K562 (cell line): ENCODE measurements around the gene FXYD4. TPM values are rescaled to one million over a fixed set of nuclear protein-coding genes. Genes with fewer than 3 reads are reported as not detected.

Experiments
- ATAC-seq: fragments of 200-7000 bp; cut with Tn5 transposase; 3 replicates; pipeline ENCODE4 v1.9.1; 2020; ENCODE audit warnings: moderate library complexity
- BruUV-seq: library from RNA; stranded (reverse); fragments of 400-500 nt; replicated peaks from 2 replicates; lab custom pipeline; 2021; lab: Mats Ljungman, UMichigan
- CTCF ChIA-PET: fragments of 300-600 bp; formaldehyde crosslinking; extraction: SDS; loops from one replicate; lab custom pipeline; 2021; ENCODE audit warnings: low intra/inter-chr PET ratio; lab: Yijun Ruan, JAX
- POLR2A ChIA-PET: fragments of 300-600, 350-650 bp; sonication (Branson Sonifier 250); formaldehyde crosslinking; extraction: SDS; loops from one replicate; lab custom pipeline; 2021; ENCODE audit warnings: antibody characterized with exemption, inconsistent platforms; lab: Yijun Ruan, JAX
- DNase-seq, 4 experiments: peaks; one replicate each; pipeline versions ENCODE4 v3.0.0 to v3.0.0-alpha.2; 2011 to 2018; ENCODE audit warnings: low spot score in 3 of 4, mixed read lengths in 3 of 4; ENCODE audit errors: extremely low read depth in 1 of 4
- FAIRE-seq: peaks from 2 replicates; lab custom pipeline; 2011; peaks lifted over from hg19 to GRCh38; lab: Jason Lieb, UNC
- H2AFZ ChIP-seq: 2 replicates; pipeline ENCODE4 v1.6.0; 2011; ENCODE audit warnings: low read depth, low read length, control low read depth, inconsistent platforms
- H3K27ac ChIP-seq: fragments of 200-600 bp; 3 replicates; pipeline ENCODE4 v1.8.0; 2011; ENCODE audit warnings: low read depth, mild to moderate bottlenecking, control low read depth, inconsistent platforms, low read length, moderate library complexity, mixed read lengths; ENCODE audit errors: extremely low read depth
- H3K27me3 ChIP-seq, 2 experiments: fragments of 300-600 bp in 1 of 2; 2 replicates in 1 of 2; 3 replicates in 1 of 2; pipeline versions ENCODE4 v1.6.0 to v1.8.0; 2011; ENCODE audit warnings: inconsistent platforms in 2 of 2, low read length in 2 of 2, mild to moderate bottlenecking in 1 of 2, mixed read lengths in 1 of 2, moderate library complexity in 1 of 2; ENCODE audit not compliant: control insufficient read depth in 2 of 2, insufficient read depth in 2 of 2
- H3K36me3 ChIP-seq: fragments of 300-600 bp; 3 replicates; pipeline ENCODE4 v1.8.0; 2011; ENCODE audit warnings: mild to moderate bottlenecking, low read length, inconsistent platforms; ENCODE audit not compliant: control insufficient read depth, insufficient read depth
- H3K4me1 ChIP-seq, 2 experiments: fragments of 200-600 bp in 1 of 2; replicated peaks in 1 of 2; 2 replicates in 1 of 2; 3 replicates in 1 of 2; pipeline versions ENCODE4 v1.5.1 to v1.8.0; 2011; ENCODE audit warnings: inconsistent platforms in 2 of 2, low read length in 2 of 2, mild to moderate bottlenecking in 1 of 2, mixed read lengths in 1 of 2, moderate library complexity in 1 of 2; ENCODE audit not compliant: control insufficient read depth in 2 of 2, insufficient read depth in 2 of 2
- H3K4me2 ChIP-seq: 2 replicates; pipeline ENCODE4 v1.6.1; 2011; ENCODE audit warnings: low read length, control low read depth, inconsistent platforms, mixed read lengths; ENCODE audit not compliant: insufficient read depth
- H3K4me3 ChIP-seq: fragments of 200-600 bp; sonication (generic), shearing (Covaris generic); 2 replicates; pipeline ENCODE4 v1.5.1; 2016; ENCODE audit warnings: control low read depth, inconsistent platforms
- H3K79me2 ChIP-seq: fragments of 200-600 bp; 3 replicates; pipeline ENCODE4 v1.8.0; 2011; ENCODE audit warnings: low read length, inconsistent platforms; ENCODE audit not compliant: control insufficient read depth, insufficient read depth
- H3K9ac ChIP-seq, 2 experiments: 2 replicates each; pipeline versions ENCODE4 v1.6.0 to v1.6.1; 2011; ENCODE audit warnings: low read depth in 2 of 2, low read length in 2 of 2, control low read depth in 1 of 2, inconsistent platforms in 1 of 2, mild to moderate bottlenecking in 1 of 2, mixed read lengths in 1 of 2; ENCODE audit not compliant: insufficient read depth in 1 of 2
- H3K9me1 ChIP-seq: one replicate; pipeline ENCODE4 v1.6.0; 2011; ENCODE audit warnings: inconsistent platforms, mild to moderate bottlenecking, low read length, moderate library complexity; ENCODE audit not compliant: control insufficient read depth, insufficient read depth
- H3K9me3 ChIP-seq: replicated peaks from 2 replicates; pipeline ENCODE4 v1.5.1; 2011; ENCODE audit warnings: low read depth, low read length, inconsistent platforms; ENCODE audit not compliant: control insufficient read depth, insufficient read depth
- H4K20me1 ChIP-seq: replicated peaks from 2 replicates; pipeline ENCODE4 v1.6.1; 2011; ENCODE audit warnings: low read length, inconsistent platforms, mixed read lengths; ENCODE audit not compliant: control insufficient read depth, insufficient read depth
- BCL6 ChIP-seq: fragments of 250-450 bp; sonication (Bioruptor Pico); IDR thresholded peaks from 2 replicates; pipeline ENCODE4 v1.4.0; 2020
- JUND ChIP-seq, 2 experiments: IDR thresholded peaks; 2 replicates in 1 of 2; 3 replicates in 1 of 2; pipeline ENCODE4 v1.6.1; 2011; ENCODE audit warnings: borderline replicate concordance in 2 of 2, low read depth in 2 of 2, low read length in 2 of 2, improper control_type of control experiment in 1 of 2, missing biosample characterization in 1 of 2, missing genetic modification characterization in 1 of 2, missing genetic modification reagents in 1 of 2
- KLF16 ChIP-seq: IDR thresholded peaks from 2 replicates; pipeline ENCODE4 v1.6.1; 2016; ENCODE audit warnings: antibody characterized with exemption
- RCOR1 ChIP-seq, 2 experiments: IDR thresholded peaks; 2 replicates each; pipeline ENCODE4 v1.6.1; 2012; ENCODE audit warnings: low read depth in 2 of 2, low read length in 2 of 2, borderline replicate concordance in 1 of 2, improper control_type of control experiment in 1 of 2
- SOX6 ChIP-seq: fragments of 450-650 bp; IDR thresholded peaks from 2 replicates; pipeline ENCODE4 v1.6.1; 2014; ENCODE audit warnings: mild to moderate bottlenecking
- TAL1 ChIP-seq: fragments of 450-650 bp; IDR thresholded peaks from 2 replicates; pipeline ENCODE4 v1.6.1; 2016; ENCODE audit warnings: mild to moderate bottlenecking
- TCF3 ChIP-seq: sonication (generic); formaldehyde crosslinking; IDR thresholded peaks from 2 replicates; pipeline ENCODE4 v1.4.0; 2020; ENCODE audit warnings: mild to moderate bottlenecking, missing genetic modification reagents
- ZNF277 ChIP-seq: fragments of 250-450 bp; sonication (Bioruptor Pico); IDR thresholded peaks from 2 replicates; pipeline ENCODE4 v1.8.0; 2022; ENCODE audit warnings: inconsistent platforms, mild to moderate bottlenecking, moderate library complexity, borderline replicate concordance
- WGBS: fragments of 100-300 bp; shearing (Covaris generic); methylation state at CpG from one replicate; pipeline ENCODE4 v1.1.6; 2016; ENCODE audit warnings: low coverage, mixed read lengths; ENCODE audit not compliant: insufficient coverage; ENCODE audit errors: missing lambda C conversion rate; 5-methylcytosine and 5-hydroxymethylcytosine counted together
- in situ Hi-C: fragments of 300-500 bp; cut with MboI; formaldehyde crosslinking; loops from 4 replicates; pipeline ENCODE4 v1.15.0; 2018; ENCODE audit warnings: inconsistent platforms, mixed read lengths
- intact Hi-C: fragments of 100-400 bp; cut with micrococcal nuclease; formaldehyde crosslinking; loops from 2 replicates; pipeline ENCODE4 v1.14.2; 2022
- polyA plus RNA-seq, 8 experiments: library from polyadenylated mRNA; depleted of rRNA in 4 of 8; stranded (reverse) in 5 of 8; unstranded in 3 of 8; fragments of >200 nt; fragmentation: Nextera tagmentation in 2 of 8; fragmentation: Illumina TruSeq in 1 of 8; extraction: Ambion mirVana in 2 of 8; extraction: Trizol in 1 of 8; gene quantifications; 2 replicates each; pipeline versions ENCODE4 v1.2.1 to v1.2.3, GENCODE V29; 2011 to 2014; ENCODE audit warnings: inconsistent platforms in 1 of 8, missing spikeins in 1 of 8
- total RNA-seq, 7 experiments: library from RNA; depleted of rRNA in 6 of 7; stranded (reverse); fragments of >200 nt in 6 of 7; fragmentation: Illumina TruSeq in 2 of 7; extraction: Trizol in 2 of 7; gene quantifications; 2 replicates each; pipeline versions ENCODE4 v1.2.1 to v1.2.3, GENCODE V29; 2011 to 2021; ENCODE audit warnings: low replicate concordance in 1 of 7

The FXYD4 gene
- total and polyA plus RNA-seq, 9 of the 15 experiments (the other 6 are each of a cell fraction or from before 2014, with no cell fraction given), result not detected

GRCh38 chr10:43354879-43355380 is 16.5 kb upstream of the FXYD4 start:
- Histone ChIP-seq H3K9me1 (no peaks in the 10 kb centered on the region), H3K4me3 (no peak overlapping the region), H3K9ac (no peak overlapping the region), H3K79me2 (no peaks in the 10 kb centered on the region), H3K4me1 (peaks cover 10 to 28% of the 10 kb centered on the region in 2 experiments), H3K9me3 (no peaks in the 10 kb centered on the region), H2AFZ (no peak overlapping the region), H3K4me2 (no peak overlapping the region), H3K36me3 (no peaks in the 10 kb centered on the region), H3K27me3 (peaks cover 9 to 10% of the 10 kb centered on the region in 2 experiments; a peak in 4 of 5 replicates), H3K27ac (no peak overlapping the region), H4K20me1 (no peaks in the 10 kb centered on the region)
- intact Hi-C loops (no loop called here), in situ Hi-C loops (no loop called here)
- DNase-seq, result no peak
- peak; percentile 51 for FAIRE-seq
- POLR2A ChIA-PET, result interaction anchor here (0.6 to 1.1 kb wide), 5 partner anchors 14 to 77 kb away, joined by 3 to 4 read pairs (median 4); no protein-coding TSS in a partner anchor
- WGBS, result 0% methylated on average over 2 of the region's 2 CpGs
- peak; percentile 25; the same call in 2 of the 3 replicates for ATAC-seq
- TF ChIP-seq SOX6 (peak; percentile 92), BCL6 (no peak), ZNF277 (CRISPR knock-in tag) (no peak), RCOR1 (IDR thresholded peaks at IDR 0.05; ENCODE audit: borderline replicate concordance in 1 of 2, low read depth in 2 of 2, low read length in 2 of 2) (peak in 1 of 2 experiments; percentile 58; a peak in 1 of 4 replicates), KLF16 (0 out of 2 replicates have a peak, but pooled peaks have one; percentile 11), JUND (IDR thresholded peaks at IDR 0.05; ENCODE audit: borderline replicate concordance, low read depth, low read length) (0 out of 2 replicates have a peak, but pooled peaks have one; percentile 8), JUND (tag; IDR thresholded peaks at IDR 0.05; ENCODE audit: borderline replicate concordance, low read depth, low read length) (no peak), TCF3 (CRISPR knock-in tag) (0 out of 2 replicates have a peak, but pooled peaks have one; percentile 16), TAL1 (peak; percentile 13; the same call in 1 of the 2 replicates)
- no TSS peak for BruUV-seq
- CTCF ChIA-PET, result interaction anchor here (0.7 kb wide), 1 partner anchor 83 kb away, joined by 6 read pairs; no protein-coding TSS in a partner anchor
